HG02798 (cell line): Measurements from ENCODE around the gene GMEB2.
"Not testable (repeated sequence)": the region's sequence is repeated elsewhere in the genome, so short reads cannot be mapped to it uniquely, and the experiment has no call there.

Experiments used
- ATAC-seq: cut with Tn5 transposase; IDR thresholded peaks from one replicate; pipeline ENCODE4 v1.9.1; 2021; ENCODE audit warnings: mild to moderate bottlenecking; ENCODE audit not compliant: unreplicated experiment, poor library complexity

The GMEB2 gene

GRCh38 chr20:63640686-63641085 lies 13.8 kb upstream of the GMEB2 start:
- not testable (repeated sequence) for ATAC-seq

GRCh38 chr20:63640086-63640485 lies 13.2 kb upstream of the GMEB2 start:
- no peak for ATAC-seq

GRCh38 chr20:63639093-63639975 lies 12.4 kb upstream of the GMEB2 start:
- no peak for ATAC-seq

- ATAC-seq: no peak
Measured at GRCh38 chr20:63636752-63637628, 10.1 kb upstream of the GMEB2 start.

- peak; percentile 44 for ATAC-seq
Measured at GRCh38 chr20:63635431-63636141, 8.7 kb upstream of the GMEB2 start.

- ATAC-seq: no peak
Measured at GRCh38 chr20:63633732-63634131, 6.8 kb upstream of the GMEB2 start.

- not testable (repeated sequence) for ATAC-seq
Measured at GRCh38 chr20:63631426-63631825, 4.5 kb upstream of the GMEB2 start.

- not testable (repeated sequence) for ATAC-seq
Measured at GRCh38 chr20:63630956-63631355, 4.1 kb upstream of the GMEB2 start.

GRCh38 chr20:63628246-63628975 lies 1.5 kb upstream of the GMEB2 start:
- no peak for ATAC-seq

GRCh38 chr20:63627751-63628245 lies 897 bp upstream of the GMEB2 start:
- ATAC-seq: no peak

- peak; percentile 88 for ATAC-seq
Measured at GRCh38 chr20:63627129-63627750, 339 bp upstream of the GMEB2 start.

GRCh38 chr20:63625771-63626423 lies 1.0 kb downstream of the GMEB2 start:
- ATAC-seq: no peak

GRCh38 chr20:63624486-63624885 lies 2.4 kb downstream of the GMEB2 start:
- no peak for ATAC-seq

GRCh38 chr20:63622732-63623131 lies 4.2 kb downstream of the GMEB2 start:
- ATAC-seq: no peak

GRCh38 chr20:63622096-63622495 lies 4.8 kb downstream of the GMEB2 start:
- no peak for ATAC-seq

GRCh38 chr20:63620991-63621390 lies 5.9 kb downstream of the GMEB2 start:
- ATAC-seq: no peak

GRCh38 chr20:63619505-63619904 lies 7.4 kb downstream of the GMEB2 start:
- no peak for ATAC-seq

GRCh38 chr20:63619086-63619485 lies 7.8 kb downstream of the GMEB2 start:
- ATAC-seq: no peak
